ENCODE results near the gene FCMR. TPM values are rescaled to one million over a fixed set of nuclear protein-coding genes. Genes with fewer than 3 reads are reported as not detected.

Gene FCMR
- total RNA-seq, 2 donors from 2014 or later, result not detected

GRCh38 chr1:206963740-206964139 is 42.0 kb upstream of the FCMR start:
- 88 to 90% methylated on average over 1 of the region's 1 CpG for WGBS, 2 experiments (ENCODE audit: insufficient coverage in 1 of 2, insufficient read length in 1 of 2)
- H3K36me3 Mint-ChIP-seq (ENCODE audit: low read depth), result no peaks in the 10 kb centered on the region
- no peak overlapping the region for H3K27ac ChIP-seq (ENCODE audit: low read depth, low read length)
- no peak overlapping the region for H3K9ac ChIP-seq (ENCODE audit: extremely low read depth, low read length, poor library complexity, severe bottlenecking)
- H3K9me3 ChIP-seq (ENCODE audit: control insufficient read depth, low read length), result no peaks in the 10 kb centered on the region
- no peak overlapping the region for H3K27ac Mint-ChIP-seq
- peaks cover 1% of the 10 kb centered on the region for H3K4me1 ChIP-seq (ENCODE audit: control insufficient read depth, insufficient read depth, low read length)
- H3K4me1 Mint-ChIP-seq, result no peaks in the 10 kb centered on the region
- no peaks in the 10 kb centered on the region for H3K9me3 Mint-ChIP-seq
- H3K4me3 ChIP-seq (ENCODE audit: low read length), result no peak overlapping the region
- peaks cover 3% of the 10 kb centered on the region for H3K27me3 Mint-ChIP-seq (ENCODE audit: insufficient read depth)
- no peaks in the 10 kb centered on the region for H3K36me3 ChIP-seq (ENCODE audit: control insufficient read depth, insufficient read depth, low read length)
- no peak for DNase-seq
- H3K4me3 Mint-ChIP-seq, result no peak overlapping the region
- TF ChIP-seq, protein P1, sequence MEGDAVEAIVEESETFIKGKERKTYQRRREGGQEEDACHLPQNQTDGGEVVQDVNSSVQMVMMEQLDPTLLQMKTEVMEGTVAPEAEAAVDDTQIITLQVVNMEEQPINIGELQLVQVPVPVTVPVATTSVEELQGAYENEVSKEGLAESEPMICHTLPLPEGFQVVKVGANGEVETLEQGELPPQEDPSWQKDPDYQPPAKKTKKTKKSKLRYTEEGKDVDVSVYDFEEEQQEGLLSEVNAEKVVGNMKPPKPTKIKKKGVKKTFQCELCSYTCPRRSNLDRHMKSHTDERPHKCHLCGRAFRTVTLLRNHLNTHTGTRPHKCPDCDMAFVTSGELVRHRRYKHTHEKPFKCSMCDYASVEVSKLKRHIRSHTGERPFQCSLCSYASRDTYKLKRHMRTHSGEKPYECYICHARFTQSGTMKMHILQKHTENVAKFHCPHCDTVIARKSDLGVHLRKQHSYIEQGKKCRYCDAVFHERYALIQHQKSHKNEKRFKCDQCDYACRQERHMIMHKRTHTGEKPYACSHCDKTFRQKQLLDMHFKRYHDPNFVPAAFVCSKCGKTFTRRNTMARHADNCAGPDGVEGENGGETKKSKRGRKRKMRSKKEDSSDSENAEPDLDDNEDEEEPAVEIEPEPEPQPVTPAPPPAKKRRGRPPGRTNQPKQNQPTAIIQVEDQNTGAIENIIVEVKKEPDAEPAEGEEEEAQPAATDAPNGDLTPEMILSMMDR (conservative IDR thresholded peaks at IDR 0.05), result no peak
- no peaks in the 10 kb centered on the region for H3K27me3 ChIP-seq (ENCODE audit: control insufficient read depth, insufficient read depth, low read length, poor library complexity, severe bottlenecking)

DNA sequence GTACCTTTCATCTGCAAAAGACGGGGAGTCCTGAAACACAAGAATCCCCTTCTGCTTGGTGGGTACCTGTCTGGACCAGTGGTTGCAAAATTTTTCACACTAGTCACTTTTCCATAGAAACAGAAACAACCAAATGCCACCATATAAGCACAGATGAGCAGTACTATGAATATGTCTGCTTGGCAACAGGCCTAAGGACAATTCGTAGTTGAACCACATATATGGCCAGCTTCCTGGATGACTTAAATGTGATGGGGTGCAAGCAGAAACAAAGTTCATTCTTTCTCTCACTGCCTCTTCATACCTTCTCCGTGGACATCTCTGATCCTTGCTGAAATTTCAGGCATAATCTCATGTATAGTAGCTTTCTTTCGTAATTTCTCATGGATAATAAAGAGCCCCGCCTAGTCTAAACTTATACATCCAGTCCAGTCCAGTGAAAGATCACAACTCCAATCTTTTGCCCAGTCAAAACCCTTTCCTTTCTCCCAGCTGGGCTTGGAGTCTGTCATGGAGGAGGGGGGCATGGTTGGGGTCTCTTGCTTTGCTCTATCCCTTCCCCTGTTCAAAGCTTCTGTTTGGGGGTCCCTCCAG is 41.5 kb upstream of the FCMR start:
- 87 to 94% methylated on average over 3 to 5 of the region's 5 CpGs for WGBS, 2 experiments (ENCODE audit: insufficient coverage in 1 of 2, insufficient read length in 1 of 2)
- TF ChIP-seq, protein P1 (conservative IDR thresholded peaks at IDR 0.05), result no peak
- H3K36me3 ChIP-seq (ENCODE audit: control insufficient read depth, insufficient read depth, low read length), result no peaks in the 10 kb centered on the region
- Mint-ChIP-seq H3K4me1 (no peaks in the 10 kb centered on the region), H3K27me3 (ENCODE audit: insufficient read depth) (peaks cover 2% of the 10 kb centered on the region), H3K9me3 (no peaks in the 10 kb centered on the region), H3K36me3 (ENCODE audit: low read depth) (no peaks in the 10 kb centered on the region), H3K4me3 (no peak overlapping the region), H3K27ac (no peak overlapping the region)
- no peak overlapping the region for H3K27ac ChIP-seq (ENCODE audit: low read depth, low read length)
- no peaks in the 10 kb centered on the region for H3K27me3 ChIP-seq (ENCODE audit: control insufficient read depth, insufficient read depth, low read length, poor library complexity, severe bottlenecking)
- no peaks in the 10 kb centered on the region for H3K4me1 ChIP-seq (ENCODE audit: control insufficient read depth, insufficient read depth, low read length)
- H3K4me3 ChIP-seq (ENCODE audit: low read length), result no peak overlapping the region
- no peaks in the 10 kb centered on the region for H3K9me3 ChIP-seq (ENCODE audit: control insufficient read depth, low read length)
- no peak overlapping the region for H3K9ac ChIP-seq (ENCODE audit: extremely low read depth, low read length, poor library complexity, severe bottlenecking)
- no peak for DNase-seq

GRCh38 chr1:206962272-206962671 is 40.5 kb upstream of the FCMR start:
- DNase-seq, result no peak
- no peak overlapping the region for H3K27ac Mint-ChIP-seq
- 90 to 100% methylated on average over 2 to 7 of the region's 7 CpGs for WGBS, 2 experiments (ENCODE audit: insufficient coverage in 1 of 2, insufficient read length in 1 of 2)
- H3K27me3 Mint-ChIP-seq (ENCODE audit: insufficient read depth), result peaks cover 2% of the 10 kb centered on the region
- no peak overlapping the region for H3K27ac ChIP-seq (ENCODE audit: low read depth, low read length)
- no peaks in the 10 kb centered on the region for H3K27me3 ChIP-seq (ENCODE audit: control insufficient read depth, insufficient read depth, low read length, poor library complexity, severe bottlenecking)
- H3K9ac ChIP-seq (ENCODE audit: extremely low read depth, low read length, poor library complexity, severe bottlenecking), result no peak overlapping the region
- H3K4me1 Mint-ChIP-seq, result no peaks in the 10 kb centered on the region
- no peaks in the 10 kb centered on the region for H3K36me3 Mint-ChIP-seq (ENCODE audit: low read depth)
- H3K9me3 ChIP-seq (ENCODE audit: control insufficient read depth, low read length), result no peaks in the 10 kb centered on the region
- no peaks in the 10 kb centered on the region for H3K9me3 Mint-ChIP-seq
- H3K4me3 Mint-ChIP-seq, result no peak overlapping the region
- H3K4me3 ChIP-seq (ENCODE audit: low read length), result no peak overlapping the region
- no peaks in the 10 kb centered on the region for H3K4me1 ChIP-seq (ENCODE audit: control insufficient read depth, insufficient read depth, low read length)
- TF ChIP-seq, protein P1 (conservative IDR thresholded peaks at IDR 0.05), result no peak
- H3K36me3 ChIP-seq (ENCODE audit: control insufficient read depth, insufficient read depth, low read length), result no peaks in the 10 kb centered on the region
